Memory B cell (primary cell): ENCODE data around the gene DIP2C.
"Not testable (repeated sequence)": the region's sequence is repeated elsewhere in the genome, so short reads cannot be mapped to it uniquely, and the experiment has no call there.

ENCODE experiments used
- ATAC-seq: fragments of 150-1000 bp; cut with Tn5 transposase; 2 replicates; pipeline ENCODE4 v1.10.0; 2021; ENCODE audit warnings: low read depth, mild to moderate bottlenecking, moderate library complexity
- DNase-seq, 2 donors: peaks; one replicate each; pipeline ENCODE4 v3.0.0; 2022; ENCODE audit warnings: low spot score in 2 of 2
- H3K27ac Mint-ChIP-seq: one replicate; pipeline ENCODE4 v1.8.0; 2022; ENCODE audit warnings: mild to moderate bottlenecking, moderate library complexity, mixed read lengths
- H3K27me3 Mint-ChIP-seq: one replicate; pipeline ENCODE4 v1.8.0; 2022; ENCODE audit warnings: mixed read lengths
- H3K36me3 Mint-ChIP-seq: one replicate; pipeline ENCODE4 v1.8.0; 2022; ENCODE audit warnings: mild to moderate bottlenecking, mixed read lengths
- H3K4me1 Mint-ChIP-seq: one replicate; pipeline ENCODE4 v1.8.0; 2022; ENCODE audit warnings: mixed read lengths
- H3K4me3 Mint-ChIP-seq: one replicate; pipeline ENCODE4 v1.8.0; 2022; ENCODE audit warnings: mild to moderate bottlenecking, moderate library complexity, mixed read lengths
- H3K9me3 Mint-ChIP-seq: one replicate; pipeline ENCODE4 v1.8.0; 2022; ENCODE audit warnings: mixed read lengths

DIP2C gene

DNA sequence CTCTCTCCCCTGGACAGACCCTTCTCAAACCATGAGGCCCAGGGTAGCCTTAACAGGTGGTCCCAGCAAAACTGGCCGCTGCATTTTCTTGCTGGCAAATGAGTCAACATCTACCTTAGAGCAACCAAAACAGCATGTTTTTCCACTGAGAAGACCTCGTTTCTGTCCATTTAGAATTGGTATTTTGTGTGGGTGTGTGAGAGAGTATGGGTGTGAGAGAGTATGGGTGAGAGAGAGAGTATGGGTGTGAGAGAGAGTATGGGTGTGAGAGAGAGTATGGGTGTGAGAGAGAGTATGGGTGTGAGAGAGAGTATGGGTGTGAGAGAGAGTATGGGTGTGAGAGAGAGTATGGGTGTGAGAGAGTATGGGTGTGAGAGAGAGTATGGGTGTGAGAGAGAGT is 157.1 kb downstream of the DIP2C start:
- H3K36me3 Mint-ChIP-seq, H3K4me1 Mint-ChIP-seq, H3K9me3 Mint-ChIP-seq, DNase-seq, H3K4me3 Mint-ChIP-seq, H3K27ac Mint-ChIP-seq, ATAC-seq: not testable (repeated sequence)
- peaks cover 22% of the 10 kb centered on the region for H3K27me3 Mint-ChIP-seq

GRCh38 chr10:531541-531940 is 157.9 kb downstream of the DIP2C start:
- Mint-ChIP-seq H3K27me3 (peaks cover 20% of the 10 kb centered on the region), H3K36me3 (no peaks in the 10 kb centered on the region), H3K9me3 (no peaks in the 10 kb centered on the region), H3K4me3 (no peak overlapping the region), H3K4me1 (peaks cover 2% of the 10 kb centered on the region), H3K27ac (no peak overlapping the region)
- DNase-seq: no peak
- ATAC-seq: no peak

GRCh38 chr10:530717-531116 is 158.8 kb downstream of the DIP2C start:
- H3K27ac Mint-ChIP-seq: no peak overlapping the region
- no peaks in the 10 kb centered on the region for H3K4me1 Mint-ChIP-seq
- H3K4me3 Mint-ChIP-seq: no peak overlapping the region
- H3K9me3 Mint-ChIP-seq: no peaks in the 10 kb centered on the region
- H3K36me3 Mint-ChIP-seq: no peaks in the 10 kb centered on the region
- ATAC-seq (no peak), DNase-seq (no peak)
- peaks cover 17% of the 10 kb centered on the region for H3K27me3 Mint-ChIP-seq

DNA sequence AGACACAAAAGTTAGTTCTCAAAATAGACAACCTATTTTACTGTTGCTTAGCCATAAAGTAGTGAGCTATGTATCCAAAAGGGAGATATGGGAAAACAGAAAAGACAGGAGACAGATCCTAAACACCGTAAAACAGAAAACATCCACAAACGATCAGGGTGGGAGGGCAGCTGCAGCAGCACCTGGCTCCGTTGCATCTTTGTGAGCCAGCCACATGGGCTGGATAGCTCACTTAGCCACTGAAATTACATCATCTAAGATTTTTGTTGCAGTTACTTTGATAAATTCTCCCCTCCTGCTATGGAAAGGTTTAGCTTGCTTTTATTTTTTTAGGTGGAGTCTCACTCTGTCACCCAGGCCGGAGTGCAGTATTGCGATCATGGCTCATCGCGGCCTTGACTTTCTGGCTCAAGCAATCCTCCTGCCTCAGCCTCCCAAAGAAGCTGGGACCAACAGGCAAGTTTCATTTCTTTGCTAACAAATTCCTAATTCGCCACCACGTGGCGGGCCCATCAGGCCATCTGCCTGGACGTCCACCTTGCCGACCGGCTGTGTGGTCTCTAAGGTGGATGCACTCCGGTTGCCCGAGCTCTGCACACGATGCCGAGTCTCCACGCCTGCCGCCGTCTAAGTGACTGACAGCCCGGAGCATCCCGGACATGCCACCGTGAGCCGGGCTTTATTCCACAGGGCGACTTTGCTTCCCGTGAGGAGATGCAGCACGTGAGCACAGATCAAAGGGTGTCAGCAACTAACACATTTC is 159.8 kb downstream of the DIP2C start:
- peaks cover 13% of the 10 kb centered on the region for H3K27me3 Mint-ChIP-seq
- DNase-seq: no peak
- no peaks in the 10 kb centered on the region for H3K36me3 Mint-ChIP-seq
- no peak for ATAC-seq
- H3K4me1 Mint-ChIP-seq: no peaks in the 10 kb centered on the region
- no peak overlapping the region for H3K4me3 Mint-ChIP-seq
- no peaks in the 10 kb centered on the region for H3K9me3 Mint-ChIP-seq
- no peak overlapping the region for H3K27ac Mint-ChIP-seq

DNA sequence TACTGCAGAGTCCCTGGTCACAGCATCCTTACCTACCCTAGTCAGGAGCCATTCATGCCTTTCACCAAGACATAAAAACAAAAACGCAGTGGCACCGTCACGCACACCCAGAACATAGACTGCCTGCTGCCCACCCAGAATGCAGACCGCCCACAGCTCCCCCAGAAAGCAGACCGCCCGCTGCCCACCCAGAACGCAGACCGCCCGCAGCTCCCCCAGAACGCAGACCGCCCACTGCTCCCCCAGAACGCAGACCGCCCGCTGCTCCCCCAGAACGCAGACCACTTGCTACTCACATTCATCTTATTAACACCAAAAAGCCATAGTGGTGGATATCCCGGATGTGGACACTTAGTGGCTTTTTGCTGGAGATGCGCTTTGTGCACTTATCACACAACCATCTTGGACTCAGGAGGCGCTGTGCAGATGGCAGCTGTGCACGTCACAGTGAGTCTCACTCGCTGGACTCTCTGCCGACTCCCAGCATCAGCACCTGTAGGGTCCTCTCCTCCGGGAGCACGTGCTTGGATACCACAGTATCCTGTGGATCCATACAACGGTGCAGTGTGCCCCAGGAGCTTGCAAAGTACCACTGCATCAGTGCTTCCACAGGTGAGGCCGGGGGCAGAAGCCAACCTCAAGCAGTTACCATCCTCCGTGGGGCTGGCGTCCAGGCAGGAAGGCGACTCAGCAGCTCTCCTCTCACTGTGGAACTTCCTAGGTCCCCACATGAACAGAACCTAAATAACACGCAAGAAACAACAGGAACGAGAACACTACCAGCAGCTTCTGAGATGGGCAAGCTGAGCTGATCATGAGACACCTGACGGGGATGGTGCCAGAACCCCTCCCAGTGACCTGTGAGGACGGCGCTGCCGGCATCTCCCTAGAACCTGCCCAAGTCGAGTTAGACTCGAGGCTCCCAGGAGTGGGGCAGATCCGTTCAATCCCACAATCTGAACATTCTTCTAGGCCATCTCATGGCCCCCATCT is 161.0 kb downstream of the DIP2C start:
- no peaks in the 10 kb centered on the region for H3K4me1 Mint-ChIP-seq
- no peak for DNase-seq
- H3K4me3 Mint-ChIP-seq: no peak overlapping the region
- H3K9me3 Mint-ChIP-seq: no peaks in the 10 kb centered on the region
- H3K27ac Mint-ChIP-seq: no peak overlapping the region
- H3K27me3 Mint-ChIP-seq: peaks cover 12% of the 10 kb centered on the region
- no peak for ATAC-seq
- H3K36me3 Mint-ChIP-seq: no peaks in the 10 kb centered on the region

DNA sequence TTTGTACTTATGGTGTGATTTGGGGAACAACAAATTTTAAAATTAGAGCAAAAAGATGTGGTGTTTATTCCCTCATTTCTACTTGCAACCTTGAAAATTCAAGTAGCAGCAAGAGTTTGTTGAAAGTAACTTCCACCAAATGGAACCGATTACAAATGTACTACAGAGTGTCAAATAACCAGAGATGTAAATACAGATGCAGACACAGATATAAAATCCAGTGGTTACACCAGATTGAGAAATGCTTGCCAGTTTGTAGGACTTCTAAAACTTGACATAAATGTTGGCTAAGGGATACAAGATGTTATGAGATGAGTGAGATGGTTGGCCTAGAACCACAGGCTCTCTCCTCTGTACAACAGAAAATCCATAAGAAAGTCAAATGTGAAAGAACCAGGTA is 162.1 kb downstream of the DIP2C start:
- H3K4me3 Mint-ChIP-seq: no peak overlapping the region
- H3K9me3 Mint-ChIP-seq: no peaks in the 10 kb centered on the region
- no peak for DNase-seq
- ATAC-seq: no peak
- peaks cover 15% of the 10 kb centered on the region for H3K27me3 Mint-ChIP-seq
- no peaks in the 10 kb centered on the region for H3K36me3 Mint-ChIP-seq
- H3K4me1 Mint-ChIP-seq: no peaks in the 10 kb centered on the region
- H3K27ac Mint-ChIP-seq: no peak overlapping the region

- Mint-ChIP-seq H3K27ac (no peak overlapping the region), H3K27me3 (peaks cover 14% of the 10 kb centered on the region), H3K4me1 (no peaks in the 10 kb centered on the region), H3K4me3 (no peak overlapping the region), H3K9me3 (no peaks in the 10 kb centered on the region), H3K36me3 (no peaks in the 10 kb centered on the region)
- DNase-seq: no peak
- ATAC-seq: no peak
Measured at GRCh38 chr10:526651-527312, 162.7 kb downstream of the DIP2C start.

GRCh38 chr10:525565-526315 is 163.7 kb downstream of the DIP2C start:
- Mint-ChIP-seq H3K27me3 (peaks cover 12% of the 10 kb centered on the region), H3K27ac (no peak overlapping the region), H3K4me1 (peaks cover 3% of the 10 kb centered on the region), H3K4me3 (no peak overlapping the region), H3K9me3 (no peaks in the 10 kb centered on the region), H3K36me3 (no peaks in the 10 kb centered on the region)
- DNase-seq: no peak
- no peak for ATAC-seq

DNA sequence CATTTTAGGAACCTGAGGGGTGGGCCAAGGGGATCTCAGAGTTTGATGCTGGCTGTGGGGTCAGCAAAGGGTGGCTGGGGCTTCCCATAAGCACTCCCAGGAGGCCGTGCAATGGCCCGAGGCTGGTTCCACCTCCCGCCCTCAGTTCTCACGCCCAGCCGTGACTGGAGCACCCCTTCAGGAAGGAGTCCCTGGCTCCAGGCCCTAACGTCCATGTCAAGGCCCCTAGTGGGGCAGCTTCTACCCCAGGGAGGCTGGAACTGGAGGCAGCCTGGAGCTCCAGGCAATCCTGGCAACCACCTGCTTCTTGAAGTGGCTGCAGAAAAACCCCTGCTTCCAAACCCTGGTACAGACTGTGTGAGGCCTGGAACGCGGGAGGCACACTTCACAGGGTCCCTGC is 165.5 kb downstream of the DIP2C start:
- no peak for ATAC-seq

DNA sequence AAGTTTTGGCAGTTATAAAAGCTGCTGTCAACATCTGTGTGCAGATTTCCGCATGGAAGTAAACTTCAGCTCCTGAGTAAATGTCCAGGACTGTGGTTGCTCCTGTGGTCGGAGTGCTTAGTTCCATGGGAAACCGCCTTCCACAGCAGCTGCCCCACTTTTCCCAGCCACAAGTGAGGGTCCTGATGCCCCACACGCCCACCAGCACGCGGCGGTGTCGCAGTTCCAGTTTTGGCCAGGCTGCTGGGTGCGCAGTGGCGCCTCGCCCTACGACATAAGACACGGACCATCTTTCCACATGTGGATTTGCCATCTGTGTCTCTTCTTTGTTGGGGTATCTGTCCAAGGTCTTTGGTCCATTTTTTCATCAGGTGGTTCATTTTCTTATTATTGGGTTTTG is 167.1 kb downstream of the DIP2C start:
- H3K27ac Mint-ChIP-seq: no peak overlapping the region
- no peak for DNase-seq
- no peaks in the 10 kb centered on the region for H3K36me3 Mint-ChIP-seq
- H3K27me3 Mint-ChIP-seq: peaks cover 20% of the 10 kb centered on the region
- no peak overlapping the region for H3K4me3 Mint-ChIP-seq
- H3K9me3 Mint-ChIP-seq: no peaks in the 10 kb centered on the region
- peaks cover 3% of the 10 kb centered on the region for H3K4me1 Mint-ChIP-seq
- no peak for ATAC-seq

More for the DNA sequence above, 165.5 kb downstream of the DIP2C start:
- Mint-ChIP-seq H3K27ac (no peak overlapping the region), H3K36me3 (no peaks in the 10 kb centered on the region), H3K4me3 (no peak overlapping the region), H3K4me1 (peaks cover 3% of the 10 kb centered on the region), H3K9me3 (no peaks in the 10 kb centered on the region), H3K27me3 (peaks cover 13% of the 10 kb centered on the region)
- DNase-seq: no peak

- no peak overlapping the region for H3K27ac Mint-ChIP-seq
- H3K9me3 Mint-ChIP-seq: no peaks in the 10 kb centered on the region
- H3K36me3 Mint-ChIP-seq: no peaks in the 10 kb centered on the region
- ATAC-seq (peak; percentile 83), DNase-seq (no peak)
- peaks cover 5% of the 10 kb centered on the region for H3K4me1 Mint-ChIP-seq
- peaks cover 24% of the 10 kb centered on the region for H3K27me3 Mint-ChIP-seq
- no peak overlapping the region for H3K4me3 Mint-ChIP-seq
Measured at GRCh38 chr10:521261-522250, 167.9 kb downstream of the DIP2C start.

- H3K36me3 Mint-ChIP-seq: no peaks in the 10 kb centered on the region
Measured at GRCh38 chr10:520402-520787, 169.1 kb downstream of the DIP2C start.

More at GRCh38 chr10:520402-520787, 169.1 kb downstream of the DIP2C start:
- no peak overlapping the region for H3K4me3 Mint-ChIP-seq
- peaks cover 5% of the 10 kb centered on the region for H3K4me1 Mint-ChIP-seq
- H3K9me3 Mint-ChIP-seq: no peaks in the 10 kb centered on the region
- H3K27me3 Mint-ChIP-seq: peaks cover 23% of the 10 kb centered on the region
- ATAC-seq (no peak), DNase-seq (no peak)
- H3K27ac Mint-ChIP-seq: no peak overlapping the region
